Activated gamma-delta T cell treated with Interleukin-2 at 50 U/mL for 16 hours (primary cell): Measurements from ENCODE around the gene PICK1.

Experiments used
- DNase-seq: peaks from one replicate; pipeline ENCODE4 v3.0.0-alpha.2; 2020

Gene PICK1

DNA sequence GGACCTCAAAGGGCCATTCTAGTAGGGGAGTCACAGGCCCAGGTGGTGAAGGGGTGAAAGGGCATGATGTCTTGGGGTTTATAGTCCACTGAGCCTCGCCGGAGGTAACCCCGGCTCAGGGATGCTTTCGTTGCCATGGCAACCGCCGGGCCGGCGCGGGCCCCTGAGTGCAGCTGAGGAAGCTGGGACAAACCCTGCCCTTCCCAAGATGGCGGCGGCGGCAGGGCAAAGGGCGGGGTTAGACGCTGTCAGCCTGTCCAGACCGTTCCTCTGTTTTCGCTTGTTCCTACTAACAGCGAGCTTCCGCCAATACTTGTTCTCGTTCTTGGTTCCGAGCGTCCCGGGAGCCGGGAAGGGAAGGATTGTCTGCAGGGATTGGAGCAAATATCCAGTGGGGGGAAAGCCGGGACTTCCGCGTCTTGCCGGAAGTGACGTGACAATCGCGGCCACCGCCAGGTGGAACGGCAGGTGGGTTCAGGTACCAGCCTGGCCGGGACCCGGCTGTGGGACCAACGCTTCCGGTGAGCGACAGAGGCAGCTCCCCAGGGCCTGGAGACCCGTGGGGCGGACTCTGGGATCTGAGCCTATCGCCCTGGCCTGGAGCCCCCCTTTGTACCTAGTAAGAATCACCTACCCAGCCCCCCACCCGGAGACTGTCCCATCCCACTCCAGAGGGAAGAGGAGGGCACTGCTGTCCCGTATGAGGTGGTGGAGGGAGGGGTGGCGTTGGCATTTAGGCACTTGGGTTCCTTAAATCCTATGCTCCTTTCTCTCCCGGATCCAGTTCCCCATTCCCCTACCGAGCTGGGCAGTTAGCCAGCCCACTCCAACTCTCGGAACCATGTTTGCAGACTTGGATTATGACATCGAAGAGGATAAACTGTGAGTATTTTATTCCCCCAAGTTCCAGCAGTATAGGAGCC, at the start of gene PICK1:
PICK1 (plus strand) TSS at position 436 of the 923 bp plus-strand sequence; CDS start at position 842, 406 bp downstream.
- peak; percentile 68 for DNase-seq

GRCh38 chr22:38009000-38009806, 48.0 kb upstream of the PICK1 start:
- no peak for DNase-seq

GRCh38 chr22:38012604-38013072, 44.6 kb upstream of the PICK1 start:
- DNase-seq: no peak

- no peak for DNase-seq
Measured at GRCh38 chr22:38014083-38014482, 43.1 kb upstream of the PICK1 start.

- DNase-seq: no peak
Measured at GRCh38 chr22:38016182-38017151, 40.7 kb upstream of the PICK1 start.

DNA sequence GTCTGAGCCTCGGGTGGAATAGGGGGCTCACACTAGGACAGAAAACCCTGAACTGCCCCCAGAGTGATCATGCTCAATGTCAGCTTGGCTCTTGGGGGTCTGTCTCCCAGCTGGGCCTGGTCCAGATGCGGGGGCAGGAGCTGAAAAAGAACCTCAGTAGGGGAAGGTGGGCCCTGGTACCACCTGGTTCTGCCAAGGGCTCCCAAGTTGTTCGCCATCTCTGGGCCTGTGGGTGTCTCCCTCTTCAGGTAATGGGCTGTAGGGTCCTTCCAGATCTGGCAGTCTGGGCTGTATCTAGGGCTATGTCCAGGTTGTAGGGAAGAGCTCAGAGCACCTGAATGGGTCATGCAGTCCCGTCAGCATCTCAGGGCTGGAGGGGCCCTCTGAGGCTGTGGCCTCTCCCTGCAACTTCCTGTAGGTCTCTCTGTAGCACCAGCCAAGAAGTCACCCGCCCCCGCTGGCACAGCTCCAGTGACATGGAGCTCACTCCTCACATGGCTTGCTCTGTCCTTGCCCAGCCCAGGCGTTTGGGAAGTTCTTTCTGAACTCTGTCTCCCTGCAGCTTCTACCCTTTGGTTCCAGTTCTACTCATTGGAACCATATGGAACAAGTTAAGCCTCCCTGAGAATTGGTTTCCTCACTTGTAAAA, 39.8 kb upstream of the PICK1 start:
- DNase-seq: no peak

DNA sequence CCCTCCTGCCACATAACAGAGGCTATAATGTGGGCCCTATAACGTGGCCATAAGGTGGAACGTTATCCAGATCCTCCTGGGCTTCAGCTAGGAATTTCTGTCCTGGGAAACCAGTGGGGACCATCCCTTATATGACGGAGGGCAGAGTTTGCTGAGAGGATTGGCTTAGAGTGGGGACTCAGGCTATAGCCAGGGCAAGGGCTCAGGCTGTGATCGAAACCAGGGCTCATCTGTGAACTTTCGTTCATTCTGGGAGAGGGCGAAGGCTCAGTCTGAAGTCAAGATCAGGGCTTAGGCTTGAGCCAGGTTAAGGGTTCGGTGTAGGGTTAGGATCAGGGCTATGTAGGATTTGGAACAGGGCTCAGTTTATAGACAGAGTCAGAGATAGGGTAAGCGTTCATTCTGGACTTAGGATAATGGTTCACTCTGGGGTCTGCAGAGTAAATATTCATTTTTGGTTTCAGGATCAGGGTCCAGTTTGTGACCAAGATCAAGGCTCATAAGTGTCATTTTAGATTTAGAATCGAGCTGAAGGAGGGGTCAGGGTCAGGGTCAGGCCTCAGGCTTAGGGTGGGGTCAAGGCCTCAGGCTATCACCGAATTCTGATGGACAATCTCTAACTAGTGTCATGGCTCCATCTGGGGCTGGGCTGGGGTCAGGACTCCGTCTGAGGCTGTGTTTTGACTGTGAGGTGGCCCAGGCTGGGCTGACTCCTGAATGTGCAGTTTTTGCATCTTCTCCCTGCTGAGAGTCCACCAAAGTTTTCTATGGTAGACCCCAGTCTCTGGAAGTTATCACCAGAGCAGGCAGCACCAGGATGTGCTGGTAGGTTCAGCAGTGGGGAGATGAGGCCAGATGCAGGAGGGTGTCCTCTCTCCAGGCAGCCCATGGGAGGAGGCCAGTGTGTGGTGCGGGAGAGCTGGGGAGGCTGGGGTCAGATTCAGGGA, 39.0 kb upstream of the PICK1 start:
- no peak for DNase-seq

DNA sequence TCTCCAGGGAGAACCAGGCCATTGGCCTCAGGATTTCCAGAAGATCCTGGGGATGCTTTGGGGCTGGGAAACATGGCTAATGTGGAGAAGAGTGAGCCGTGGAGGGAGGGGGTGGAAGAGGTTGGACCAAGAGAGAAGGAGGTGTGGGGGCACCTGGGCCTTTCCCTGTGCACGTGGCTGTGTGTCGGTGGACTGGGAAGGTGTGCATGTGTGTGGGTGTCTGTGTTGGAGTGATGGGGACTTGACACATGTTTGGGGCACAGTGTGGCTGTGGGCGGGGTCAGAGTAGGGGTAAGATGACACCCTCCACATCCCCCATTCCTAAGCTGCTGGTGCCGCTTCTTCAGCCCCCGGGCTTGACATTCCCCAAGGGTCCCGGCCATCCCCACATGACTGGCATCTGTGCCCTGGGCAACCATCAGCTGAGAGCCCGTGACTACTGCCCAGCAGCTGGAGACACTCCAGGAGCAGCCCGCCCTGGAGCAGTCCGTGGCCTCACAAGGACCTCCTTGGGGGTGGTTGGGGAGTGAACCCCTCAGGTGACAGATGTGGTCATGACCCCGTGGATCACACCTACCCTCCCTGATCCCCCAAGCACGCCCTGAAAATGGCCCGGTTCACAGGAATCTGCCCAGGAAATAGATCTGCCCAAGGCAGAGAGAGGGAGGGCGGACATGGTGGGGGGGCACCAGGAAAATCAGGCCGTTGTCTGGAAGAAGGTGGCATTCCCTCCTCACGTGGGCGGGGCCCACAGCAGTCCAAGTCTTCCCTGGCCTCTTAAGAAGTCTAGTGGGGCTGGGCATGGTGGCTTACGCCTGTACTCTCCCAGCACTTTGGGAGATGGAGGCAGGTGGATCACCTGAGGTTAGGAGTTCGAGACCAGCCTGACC, 38.0 kb upstream of the PICK1 start:
- no peak for DNase-seq

- DNase-seq: no peak
Measured at GRCh38 chr22:38021206-38021605, 36.0 kb upstream of the PICK1 start.

- no peak for DNase-seq
Measured at GRCh38 chr22:38023045-38023444, 34.2 kb upstream of the PICK1 start.

DNA sequence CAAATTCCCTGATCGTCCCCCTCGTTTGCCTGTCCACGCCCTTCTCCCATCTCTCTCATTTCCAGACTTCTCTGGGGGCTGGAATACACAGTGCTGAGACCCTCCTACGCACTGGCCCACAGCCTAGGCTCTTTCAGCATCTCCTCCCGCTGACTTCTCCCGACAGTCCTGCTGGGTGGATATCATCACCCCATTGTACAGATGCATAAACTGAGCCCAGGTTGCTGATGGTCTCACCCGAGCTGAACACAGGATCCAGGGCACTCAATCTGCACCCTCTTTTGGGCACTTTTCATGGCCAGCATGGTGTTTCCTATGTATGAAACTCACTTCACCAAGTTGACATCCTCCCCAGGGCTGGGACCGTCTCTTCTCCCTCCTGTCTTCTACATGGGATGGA, 31.7 kb upstream of the PICK1 start:
- no peak for DNase-seq

DNA sequence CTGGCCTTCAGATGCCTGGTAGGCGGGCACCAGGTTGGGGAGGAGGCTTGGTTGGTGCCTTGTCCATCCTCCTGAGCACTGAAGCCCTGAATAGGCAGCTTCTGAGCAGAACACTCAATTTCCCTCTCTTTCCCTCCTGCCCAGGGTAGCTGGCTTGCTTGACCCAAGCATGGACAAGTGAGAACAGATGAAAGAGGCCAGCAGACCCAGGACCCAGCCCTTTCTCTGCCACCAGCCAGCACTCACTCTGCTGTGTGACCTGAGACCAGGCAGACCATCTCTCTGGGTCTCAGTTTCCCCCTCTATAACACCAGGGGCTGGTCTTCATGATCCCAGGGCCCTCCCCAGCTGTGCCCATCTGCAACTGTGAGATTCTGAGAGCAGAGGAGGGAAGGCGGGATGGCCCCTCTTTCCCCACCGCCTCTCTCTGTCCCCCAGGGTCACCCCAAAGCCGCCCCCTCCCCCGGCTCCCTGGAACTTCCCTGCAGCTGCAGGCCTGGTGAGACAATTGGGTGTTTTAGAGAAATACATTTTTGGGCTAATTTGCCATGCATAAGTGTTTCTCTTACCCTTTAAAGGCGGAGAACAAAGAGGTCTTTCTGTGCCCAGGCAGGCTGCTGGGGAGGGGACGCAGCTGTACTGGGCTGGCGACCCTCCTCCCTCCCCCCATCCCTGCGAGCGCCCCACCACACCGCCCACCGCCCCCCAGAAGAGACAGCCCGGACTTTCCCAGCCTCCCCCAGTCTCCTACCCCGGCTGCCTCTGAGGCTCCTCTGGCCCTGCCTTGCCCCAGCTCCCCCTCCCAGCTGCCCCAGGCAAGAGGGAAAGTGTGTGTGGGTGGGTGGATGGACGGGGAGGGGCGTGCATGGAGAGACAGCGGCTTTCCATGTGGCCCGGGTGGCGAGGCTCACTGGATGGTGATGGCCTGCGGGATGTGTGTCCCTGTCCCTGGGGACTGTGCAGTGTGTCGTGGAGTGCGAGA, 30.8 kb upstream of the PICK1 start:
- DNase-seq: no peak

DNA sequence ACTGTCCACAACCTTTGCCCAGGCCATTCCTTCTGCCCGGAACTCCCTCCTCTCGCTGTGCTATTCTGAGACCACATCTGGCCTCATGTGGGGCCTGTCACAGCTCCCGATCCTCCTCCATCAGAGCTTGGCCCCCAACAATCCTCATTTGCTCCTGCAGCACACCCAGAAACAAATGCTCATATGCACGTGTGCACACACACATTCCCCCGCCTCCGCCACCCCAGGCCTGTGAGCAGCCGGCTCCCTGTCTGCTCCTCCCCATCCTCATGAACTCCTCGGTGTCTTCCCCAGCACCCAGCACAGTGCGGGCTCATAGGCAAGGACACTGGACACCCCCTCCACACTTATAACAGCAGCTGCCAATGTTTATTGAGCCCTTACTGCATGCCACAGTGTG, 29.7 kb upstream of the PICK1 start:
- no peak for DNase-seq

DNA sequence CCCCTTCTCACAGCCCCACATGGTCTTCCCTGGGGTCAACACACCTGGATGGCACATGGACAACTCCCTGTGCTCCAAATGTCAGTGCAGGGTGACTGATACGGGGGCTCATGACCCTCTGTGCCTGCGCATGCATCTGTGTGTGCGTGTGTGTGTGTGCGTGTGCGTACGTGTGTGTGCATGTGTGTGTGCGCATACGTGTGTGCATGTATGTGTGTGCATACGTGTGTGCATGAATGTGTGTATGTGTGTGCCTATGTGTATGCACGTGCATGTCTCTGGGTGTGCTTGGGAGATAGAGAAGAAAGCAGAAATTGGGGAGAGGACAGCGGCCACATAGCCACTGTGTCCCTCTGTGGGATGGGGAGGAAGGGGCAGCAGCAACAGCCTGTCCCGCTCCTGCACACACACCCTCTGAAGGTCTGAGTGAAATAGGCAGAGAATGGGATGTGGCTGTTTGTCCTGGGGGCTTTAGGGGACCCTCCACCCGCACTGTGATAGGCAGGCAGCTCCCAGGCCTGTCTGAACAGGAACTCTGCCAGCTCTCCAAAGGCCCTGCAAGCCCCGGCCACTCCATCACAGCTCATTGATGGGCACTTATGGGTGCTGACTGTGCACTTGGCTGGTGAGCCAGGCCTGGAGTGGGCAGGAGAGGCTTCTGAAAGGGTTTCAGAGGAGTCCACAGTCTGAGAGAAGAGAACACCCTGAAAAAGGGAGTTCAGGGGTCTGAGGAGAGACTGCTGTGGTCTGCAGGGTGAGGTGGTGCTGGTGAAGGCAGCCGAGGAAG, 28.7 kb upstream of the PICK1 start:
- no peak for DNase-seq

DNA sequence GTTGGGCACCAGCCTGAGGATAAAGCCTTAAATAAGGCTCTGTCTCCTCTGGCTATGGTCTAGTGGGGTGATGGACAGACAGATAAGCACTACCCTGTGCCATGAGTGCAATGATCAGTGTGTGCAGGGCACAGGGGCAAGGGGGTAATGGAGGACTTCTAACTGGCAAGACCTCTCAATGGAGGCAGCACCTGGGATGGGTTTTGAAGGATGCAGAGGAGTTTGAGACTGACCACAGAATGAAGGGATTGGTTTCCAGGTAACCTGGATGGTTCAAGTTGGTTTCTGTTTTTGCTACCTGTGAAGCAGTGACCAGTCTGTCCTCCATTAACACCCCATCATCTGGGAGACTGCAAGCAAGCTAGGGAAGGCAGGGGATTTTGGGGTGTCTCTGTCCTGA, 27.8 kb upstream of the PICK1 start:
- no peak for DNase-seq

DNA sequence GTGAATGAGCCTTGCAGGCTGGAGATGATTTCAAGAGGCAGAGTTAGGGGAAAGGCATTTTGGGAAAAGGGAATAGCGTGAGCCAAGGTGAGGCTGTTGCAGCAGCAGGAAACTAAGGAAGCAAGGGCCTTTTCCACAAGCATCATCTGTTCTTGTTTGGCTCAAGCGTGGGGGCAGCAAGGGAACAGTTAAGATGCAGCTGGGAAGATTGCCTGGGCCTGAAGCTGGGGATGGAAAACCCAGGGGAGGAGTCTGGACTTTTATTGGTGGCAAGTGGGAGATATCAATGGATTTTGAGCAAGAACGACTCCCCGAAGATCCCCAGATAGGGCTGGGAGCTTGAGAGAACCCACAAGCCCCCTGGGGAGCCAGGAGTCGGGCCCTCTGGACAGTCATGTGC, 27.3 kb upstream of the PICK1 start:
- DNase-seq: no peak

DNA sequence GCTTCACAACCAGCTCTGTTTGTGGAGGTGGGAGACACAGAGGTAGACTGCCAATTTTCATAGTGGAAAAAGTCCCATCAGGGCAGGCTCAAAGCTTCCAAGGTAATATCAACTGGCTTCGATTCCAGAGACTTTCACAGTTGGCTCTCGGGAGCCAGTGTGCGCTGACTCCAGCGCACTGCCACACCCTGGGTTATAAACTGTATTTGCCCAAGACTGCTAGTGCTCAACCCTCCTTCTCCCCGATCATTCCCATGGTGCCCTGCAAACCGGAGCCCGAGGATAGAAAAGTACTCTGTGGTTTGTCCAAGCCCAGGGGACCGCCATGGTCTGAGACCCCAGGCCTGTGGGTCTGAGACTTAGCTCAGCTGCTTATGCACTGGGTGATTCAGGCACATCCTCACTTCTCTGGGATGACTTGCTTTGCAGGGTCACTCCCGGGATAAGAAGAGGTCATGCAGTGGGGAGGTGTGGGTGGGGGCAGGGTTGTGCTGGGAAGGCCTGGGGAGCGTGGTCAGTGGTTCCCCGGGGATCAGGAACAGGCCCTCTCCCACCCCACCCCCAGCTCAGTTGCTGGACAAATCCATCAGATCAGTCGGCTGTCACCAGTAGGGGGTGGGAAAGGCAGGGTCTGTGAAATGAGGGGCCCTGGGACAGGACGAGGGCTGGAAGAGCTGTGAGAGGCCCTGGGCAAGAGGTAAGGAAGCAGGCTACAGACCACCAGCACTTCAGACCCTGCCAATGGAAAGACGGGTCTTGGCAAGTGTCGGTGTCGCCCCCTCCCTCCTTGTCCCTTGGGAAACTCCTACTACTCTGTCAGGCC, 26.7 kb upstream of the PICK1 start:
- DNase-seq: no peak
